Endothelial cell of umbilical vein (primary cell): Measurements from ENCODE around the gene BUB3. TPM values are rescaled to one million over a fixed set of nuclear protein-coding genes. Genes with fewer than 3 reads are reported as not detected.

Experiments used
- BruUV-seq: library from RNA; stranded (reverse); fragments of 400-500 nt; replicated peaks from 2 replicates; lab custom pipeline; 2021; lab: Mats Ljungman, UMichigan
- CTCF ChIA-PET: fragments of 300-600, 350-600 bp; sonication (Branson Sonifier 250); formaldehyde crosslinking; loops from one replicate; lab custom pipeline; 2021; ENCODE audit warnings: antibody characterized with exemption, inconsistent platforms; lab: Charles Lee
- POLR2A ChIA-PET: fragments of 300-600, 350-600 bp; sonication (Branson Sonifier 250); formaldehyde crosslinking; loops from one replicate; lab custom pipeline; 2021; ENCODE audit warnings: antibody characterized with exemption, inconsistent platforms; lab: Charles Lee
- DNase-seq: peaks from one replicate; pipeline ENCODE4 v3.0.0-alpha.2; 2011; ENCODE audit warnings: low read depth, low spot score
- FAIRE-seq: peaks from 2 replicates; lab custom pipeline; 2011; peaks lifted over from hg19 to GRCh38; lab: Jason Lieb, UNC
- H2AFZ ChIP-seq: 2 replicates; pipeline ENCODE4 v1.6.0; 2012; ENCODE audit warnings: low read depth, low read length, control low read depth, inconsistent platforms
- H3K27ac ChIP-seq: 2 replicates; pipeline ENCODE4 v1.5.1; 2011; ENCODE audit warnings: low read depth, mild to moderate bottlenecking, control low read depth, low read length, moderate library complexity; ENCODE audit not compliant: insufficient read depth
- H3K27me3 ChIP-seq, 2 experiments: 2 replicates each; pipeline versions ENCODE4 v1.6.0 to v1.6.1; 2011; ENCODE audit warnings: low read length in 2 of 2, mixed read lengths in 1 of 2; ENCODE audit not compliant: control insufficient read depth in 2 of 2, insufficient read depth in 2 of 2
- H3K36me3 ChIP-seq, 2 experiments: 2 replicates in 1 of 2; 3 replicates in 1 of 2; pipeline ENCODE4 v1.5.1; 2011; ENCODE audit warnings: low read length in 2 of 2, mild to moderate bottlenecking in 1 of 2, moderate library complexity in 1 of 2; ENCODE audit not compliant: control insufficient read depth in 2 of 2, insufficient read depth in 2 of 2; ENCODE audit errors: extremely low read depth in 1 of 2
- H3K4me1 ChIP-seq: 3 replicates; pipeline ENCODE4 v1.5.1; 2011; ENCODE audit warnings: mild to moderate bottlenecking, low read length; ENCODE audit not compliant: control insufficient read depth, insufficient read depth; ENCODE audit errors: extremely low read depth
- H3K4me2 ChIP-seq: 2 replicates; pipeline ENCODE4 v1.6.1; 2011; ENCODE audit warnings: low read length, control low read depth, mixed read lengths; ENCODE audit not compliant: insufficient read depth
- H3K4me3 ChIP-seq, 3 experiments: fragments of 200-600 bp in 1 of 3; sonication (generic), shearing (Covaris generic) in 1 of 3; replicated peaks in 1 of 3; 2 replicates each; pipeline ENCODE4 v1.5.1; 2011 to 2016; ENCODE audit warnings: control low read depth in 3 of 3, low read length in 3 of 3, mild to moderate bottlenecking in 2 of 3, inconsistent platforms in 1 of 3, low read depth in 1 of 3, moderate library complexity in 1 of 3; ENCODE audit not compliant: insufficient read depth in 1 of 3
- H3K79me2 ChIP-seq: 2 replicates; pipeline ENCODE4 v1.6.0; 2012; ENCODE audit warnings: low read length, inconsistent platforms; ENCODE audit not compliant: control insufficient read depth, insufficient read depth
- H3K9ac ChIP-seq: replicated peaks from 2 replicates; pipeline ENCODE3; 2011; ENCODE audit warnings: low read length, control low read depth; ENCODE audit not compliant: insufficient read depth; ENCODE audit errors: extremely low read depth
- H3K9me1 ChIP-seq: replicated peaks from 3 replicates; pipeline ENCODE4 v1.6.0; 2011; ENCODE audit warnings: mild to moderate bottlenecking, low read length; ENCODE audit not compliant: control insufficient read depth, insufficient read depth; ENCODE audit errors: extremely low read depth
- H3K9me3 ChIP-seq: replicated peaks from 2 replicates; pipeline ENCODE4 v1.5.1; 2012; ENCODE audit warnings: low read length, inconsistent platforms; ENCODE audit not compliant: control insufficient read depth, insufficient read depth
- H4K20me1 ChIP-seq: replicated peaks from 2 replicates; pipeline ENCODE3; 2011; ENCODE audit warnings: mild to moderate bottlenecking, low read length; ENCODE audit not compliant: control insufficient read depth, insufficient read depth; ENCODE audit errors: extremely low read depth
- CTCF ChIP-seq, 2 donors: IDR thresholded peaks; 1 replicate in 1 of 2; 2 replicates in 1 of 2; pipeline ENCODE4 v1.5.1; 2011; ENCODE audit warnings: low read length in 2 of 2, mild to moderate bottlenecking in 2 of 2, moderate library complexity in 2 of 2, control low read depth in 1 of 2, inconsistent platforms in 1 of 2, low read depth in 1 of 2; ENCODE audit not compliant: insufficient read depth in 1 of 2; ENCODE audit errors: extremely low read depth in 1 of 2
- EZH2 ChIP-seq: IDR thresholded peaks from 2 replicates; pipeline ENCODE4 v1.6.1; 2012; ENCODE audit warnings: borderline replicate concordance, low read depth, mild to moderate bottlenecking, moderate library complexity, low read length, inconsistent platforms; ENCODE audit not compliant: severe bottlenecking
- FOS ChIP-seq: IDR thresholded peaks from 2 replicates; pipeline ENCODE4 v1.6.1; 2011; ENCODE audit warnings: mild to moderate bottlenecking, low read length, moderate library complexity, borderline replicate concordance; ENCODE audit not compliant: insufficient read depth
- GATA2 ChIP-seq: IDR thresholded peaks from 2 replicates; pipeline ENCODE4 v1.7.0; 2011; ENCODE audit warnings: low read depth, mild to moderate bottlenecking, moderate library complexity, mixed read lengths, low read length; ENCODE audit not compliant: insufficient read length, insufficient read depth
- JUN ChIP-seq: IDR thresholded peaks from 2 replicates; pipeline ENCODE4 v1.6.1; 2011; ENCODE audit warnings: borderline replicate concordance, low read depth; ENCODE audit not compliant: insufficient read length, insufficient read depth
- MYC ChIP-seq: IDR thresholded peaks from one replicate; pipeline ENCODE4 v1.6.1; 2011; ENCODE audit warnings: mild to moderate bottlenecking, low read depth, low read length
- POLR2A ChIP-seq: IDR thresholded peaks from 2 replicates; pipeline ENCODE4 v1.6.1; 2012; ENCODE audit warnings: low read depth, mild to moderate bottlenecking, control low read depth, low read length
- POLR2AphosphoS5 ChIP-seq: IDR thresholded peaks from 2 replicates; pipeline ENCODE4 v1.6.1; 2012; ENCODE audit warnings: low read depth, mild to moderate bottlenecking, control low read depth, low read length, moderate library complexity; ENCODE audit not compliant: insufficient read depth
- dilution Hi-C: fragments of 300-500 bp; cut with MboI; formaldehyde crosslinking; loops from one replicate; pipeline ENCODE4 v1.15.0; 2019; ENCODE audit warnings: low sequenced_read_pairs; ENCODE audit not compliant: extremely low pct_ligation_motif_present
- intact Hi-C: fragments of 100-400 bp; cut with micrococcal nuclease; formaldehyde crosslinking; loops from one replicate; pipeline ENCODE4 v1.10.0; 2022
- polyA plus RNA-seq, 4 experiments: library from polyadenylated mRNA; depleted of rRNA in 3 of 4; stranded (reverse) in 3 of 4; unstranded in 1 of 4; fragments of >200 nt; gene quantifications; 2 replicates each; pipeline versions ENCODE4 v1.2.1 to v1.2.3, GENCODE V29; 2011 to 2012; ENCODE audit warnings: missing spikeins in 1 of 4
- total RNA-seq: library from RNA; stranded (reverse); gene quantifications from 2 replicates; pipeline ENCODE4 v1.2.3, GENCODE V29; 2021
- TF ChIP-seq, protein P1 (sequence below): IDR thresholded peaks from 2 replicates; pipeline ENCODE4 v1.6.1; 2011; ENCODE audit not compliant: insufficient read depth, insufficient read length

BUB3 gene
- total and polyA plus RNA-seq, 2 donors (not counting 3 experiments of a cell fraction or from before 2014, with no cell fraction given) = 156 to 193 TPM

- no peaks in the 10 kb centered on the region for H3K9me1 ChIP-seq
- no peak overlapping the region for H2AFZ ChIP-seq
- ChIA-PET POLR2A (no interaction called here), CTCF (interaction anchor here (0.7 to 1.5 kb wide), 2 partner anchors 8 to 9 kb away, joined by 3 read pairs; no protein-coding TSS in a partner anchor)
- no TSS peak for BruUV-seq
- H3K36me3 ChIP-seq = no peaks in the 10 kb centered on the region
- no peaks in the 10 kb centered on the region for H3K4me1 ChIP-seq
- H3K9me3 ChIP-seq = no peaks in the 10 kb centered on the region
- H4K20me1 ChIP-seq = no peaks in the 10 kb centered on the region
- FAIRE-seq (no peak), DNase-seq (no peak)
- no peak overlapping the region for H3K9ac ChIP-seq
- H3K79me2 ChIP-seq = no peaks in the 10 kb centered on the region
- dilution Hi-C loops = no loop called here
- TF ChIP-seq EZH2 (no peak), GATA2 (no peak), JUN (no peak), FOS (no peak), CTCF (IDR thresholded peaks at IDR 0.05; ENCODE audit: extremely low read depth in 1 of 2, insufficient read depth in 1 of 2, low read depth in 1 of 2, low read length in 2 of 2) (no peak), MYC (no peak), POLR2A (no peak), POLR2AphosphoS5 (no peak)
- TF ChIP-seq, protein P1, sequence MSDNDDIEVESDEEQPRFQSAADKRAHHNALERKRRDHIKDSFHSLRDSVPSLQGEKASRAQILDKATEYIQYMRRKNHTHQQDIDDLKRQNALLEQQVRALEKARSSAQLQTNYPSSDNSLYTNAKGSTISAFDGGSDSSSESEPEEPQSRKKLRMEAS = no peak
- H3K27me3 ChIP-seq = peaks cover 94 to 100% of the 10 kb centered on the region in 2 experiments
- intact Hi-C loops = no loop called here
- no peak overlapping the region for H3K4me3 ChIP-seq
- no peak overlapping the region for H3K27ac ChIP-seq
- H3K4me2 ChIP-seq = no peak overlapping the region
These were observed 11.5 kb upstream of the BUB3 start for GRCh38 chr10:123142701-123143161.
